GM18951 (cell line): Measurements from ENCODE around the gene DGKZ.

Experiments
- POLR2A ChIP-seq: IDR thresholded peaks from 4 replicates; pipeline ENCODE4 v1.6.1; 2011; ENCODE audit warnings: mild to moderate bottlenecking; ENCODE audit not compliant: insufficient read length, insufficient read depth; ENCODE audit errors: extremely low read depth
- in situ Hi-C: fragments of 300-500 bp; cut with MboI; formaldehyde crosslinking; loops from one replicate; pipeline ENCODE4 v1.12.0; 2022; ENCODE audit warnings: low sequenced_read_pairs, mixed read lengths, inconsistent platforms; ENCODE audit not compliant: unreplicated experiment

Gene DGKZ

GRCh38 chr11:46387456-46387855 lies 40.2 kb downstream of the DGKZ start:
- in situ Hi-C loops: no loop called here
- TF ChIP-seq POLR2A: no peak

GRCh38 chr11:46387919-46388618 lies 40.8 kb downstream of the DGKZ start:
- no peak for TF ChIP-seq POLR2A
- in situ Hi-C loops: no loop called here

- in situ Hi-C loops: no loop called here
These were observed 41.6 kb downstream of the DGKZ start for GRCh38 chr11:46388619-46389449.

DNA sequence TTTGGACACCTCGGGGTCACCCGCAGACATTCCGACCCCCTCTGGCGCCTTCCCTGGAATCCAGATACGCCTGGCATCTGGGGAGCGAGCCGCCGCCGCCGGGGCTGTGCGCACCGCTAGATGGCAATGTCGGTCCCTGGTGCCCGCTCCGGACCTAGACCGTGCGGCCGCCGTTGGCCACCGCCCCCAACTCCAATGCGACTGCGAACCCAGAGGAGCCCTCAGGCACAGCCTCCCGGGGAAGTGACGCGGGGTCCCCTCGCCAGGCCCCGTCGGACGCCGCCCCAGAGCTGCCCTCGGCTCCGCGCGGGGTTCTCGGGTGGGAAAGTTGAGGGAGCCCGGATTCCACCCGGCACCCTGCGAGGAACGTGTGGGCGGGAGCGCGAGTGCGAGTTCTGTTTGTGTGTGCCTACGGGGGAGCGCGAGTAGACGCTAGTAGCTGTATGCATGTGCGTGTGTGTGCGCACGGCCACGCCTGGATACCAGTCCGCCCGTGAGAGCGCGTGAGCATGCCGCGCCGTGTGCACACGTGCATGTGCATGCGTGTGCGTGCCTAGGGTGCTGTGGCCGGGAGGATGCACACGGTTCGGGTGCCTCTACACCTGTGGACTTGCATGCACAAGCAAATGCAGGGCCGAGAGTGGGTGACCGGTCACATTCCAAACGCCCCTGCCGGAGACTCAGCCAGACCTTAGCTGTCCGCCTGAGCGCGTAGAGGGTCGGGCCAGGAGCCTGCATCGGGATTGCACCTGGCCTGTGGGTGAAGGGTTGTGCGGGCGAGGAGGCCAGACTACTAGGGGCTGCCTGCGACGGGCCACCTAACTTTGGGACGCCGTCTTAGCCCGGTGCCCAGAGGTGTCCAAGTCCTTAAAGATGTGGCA lies 42.4 kb downstream of the DGKZ start:
- in situ Hi-C loops: no loop called here
- TF ChIP-seq POLR2A: no peak

More at GRCh38 chr11:46388619-46389449, 41.6 kb downstream of the DGKZ start:
- TF ChIP-seq POLR2A: no peak

DNA sequence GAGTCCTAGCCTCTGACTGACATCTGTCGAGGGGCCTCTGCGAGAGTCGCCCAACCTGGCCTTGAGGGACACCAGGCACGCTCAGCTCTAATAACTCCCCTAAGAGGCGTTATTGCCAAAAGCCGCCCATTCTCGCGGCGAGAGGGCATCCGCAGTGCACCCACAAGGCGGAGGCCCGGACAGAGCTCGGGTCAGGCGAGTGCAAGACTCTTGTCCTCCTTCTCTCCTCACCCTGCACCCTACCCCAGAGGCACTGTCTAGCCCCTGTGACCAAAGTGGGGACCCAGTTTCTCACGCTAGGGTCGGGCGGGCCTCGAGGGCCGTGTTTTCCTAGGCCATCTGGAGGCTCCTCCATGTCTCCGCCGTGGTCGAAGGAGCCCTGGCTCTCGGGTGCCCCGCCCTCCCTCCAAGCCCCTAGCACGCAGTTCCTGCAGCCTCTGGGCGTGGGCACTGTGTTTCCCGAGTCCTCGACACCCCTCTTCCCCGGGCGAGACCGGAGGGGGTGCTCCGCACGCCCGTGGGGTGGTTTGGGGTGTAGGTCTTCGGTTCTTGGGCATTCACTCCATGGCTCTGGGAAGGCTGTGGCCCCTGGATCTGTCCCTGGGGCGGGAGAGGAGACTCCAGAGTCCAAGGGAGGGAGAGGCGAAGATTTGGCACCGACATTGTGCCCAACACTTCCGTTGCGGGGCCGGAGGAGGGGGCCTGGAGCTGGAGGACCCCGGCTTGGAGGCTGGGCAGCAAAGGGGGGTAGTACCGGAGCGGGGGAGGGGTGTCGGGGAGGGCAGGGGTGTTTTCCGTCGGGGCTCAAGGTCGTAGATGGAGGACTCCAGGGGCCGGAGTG lies 43.3 kb downstream of the DGKZ start:
- no peak for TF ChIP-seq POLR2A
- in situ Hi-C loops: no loop called here

DNA sequence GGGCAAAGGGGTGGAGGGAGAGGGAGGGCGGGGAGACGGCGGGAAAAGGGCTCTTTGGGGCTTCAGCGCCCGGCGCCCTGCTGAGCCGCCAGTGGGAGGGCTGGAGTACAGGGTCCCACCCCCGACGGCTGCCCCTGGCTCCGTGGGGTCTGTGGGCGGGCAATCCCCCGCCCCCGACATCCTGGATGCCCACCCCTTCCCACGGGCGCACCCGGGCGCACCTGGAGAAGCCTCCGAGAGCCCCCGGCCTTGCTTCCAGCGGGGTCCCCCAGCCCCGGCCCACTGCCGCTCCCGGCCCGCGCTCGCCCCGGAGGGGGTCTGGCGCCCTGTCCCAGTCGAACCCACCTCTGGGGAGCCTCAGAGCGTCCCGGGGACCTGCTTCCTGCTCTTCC lies 43.9 kb downstream of the DGKZ start:
- no peak for TF ChIP-seq POLR2A
- in situ Hi-C loops: no loop called here

GRCh38 chr11:46391578-46392420 lies 44.5 kb downstream of the DGKZ start, which contains the start of gene CHRM4:
Gene CHRM4 (minus strand): TSS chr11:46391776. CDS start chr11:46386557, 5,219 bp downstream.
- TF ChIP-seq POLR2A: no peak
- in situ Hi-C loops: no loop called here

DNA sequence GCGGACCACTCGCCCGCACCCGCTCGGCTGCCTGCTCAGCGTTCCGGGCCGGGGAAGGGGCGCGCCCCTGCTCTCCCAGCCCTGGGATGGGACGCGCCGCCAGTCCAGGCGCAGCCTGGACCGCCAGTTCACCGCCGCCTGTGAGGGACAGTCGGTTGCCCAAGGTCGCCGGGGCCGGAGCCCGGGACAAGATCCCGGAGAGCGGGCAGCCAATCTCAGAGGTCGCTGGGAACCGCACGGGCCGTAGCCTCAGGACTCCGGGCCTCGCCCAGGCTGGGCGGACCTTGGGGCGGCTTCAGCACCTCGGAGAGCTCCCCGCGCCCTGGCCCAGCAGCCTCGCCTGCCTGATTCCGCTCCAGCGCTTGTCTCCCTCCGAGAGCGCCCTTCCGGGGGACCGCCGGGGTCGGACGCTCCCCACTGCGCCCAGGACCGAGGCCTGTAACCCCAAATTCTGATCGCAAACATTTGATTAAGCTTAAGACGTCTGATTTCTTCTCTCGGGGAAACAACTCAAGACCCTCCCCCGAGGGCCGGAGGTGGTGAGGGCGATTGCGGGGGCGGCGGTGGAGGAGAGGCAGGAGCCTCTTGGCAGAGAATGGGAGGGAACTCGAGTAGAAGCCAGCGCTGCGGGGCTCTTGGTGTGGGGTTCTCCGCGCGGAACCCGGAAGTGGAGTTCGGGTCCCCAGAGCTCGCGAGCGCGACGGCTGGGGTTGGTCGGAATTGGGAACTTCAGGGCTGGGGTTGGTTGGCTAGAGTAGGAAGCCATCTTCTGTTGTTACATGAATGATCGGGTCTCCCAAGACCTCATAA lies 45.4 kb downstream of the DGKZ start:
- no peak for TF ChIP-seq POLR2A
- in situ Hi-C loops: no loop called here

- in situ Hi-C loops: no loop called here
- TF ChIP-seq POLR2A: no peak
These were observed 46.0 kb downstream of the DGKZ start for GRCh38 chr11:46393231-46393616.

GRCh38 chr11:46393759-46394158 lies 46.5 kb downstream of the DGKZ start:
- no peak for TF ChIP-seq POLR2A
- in situ Hi-C loops: no loop called here

DNA sequence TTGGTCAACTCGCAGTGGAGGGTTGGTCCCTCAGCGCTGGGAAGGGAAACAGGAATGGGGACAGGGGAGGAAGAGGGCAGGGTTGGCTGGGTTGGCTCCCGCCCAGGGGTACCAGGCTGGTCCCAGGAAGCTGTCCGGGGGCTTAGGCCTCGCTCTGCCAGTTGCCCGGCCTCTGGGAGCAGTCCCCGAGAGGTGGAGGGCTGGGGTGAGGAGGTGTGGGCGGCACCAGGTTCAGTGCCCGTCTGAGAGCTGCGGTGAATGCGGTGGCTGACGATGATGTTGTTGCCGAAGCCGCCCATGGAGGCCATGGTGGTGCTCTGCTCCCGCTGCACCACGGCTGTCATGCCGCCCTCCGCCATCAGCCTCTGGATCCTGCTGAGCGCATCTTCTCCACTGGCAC lies 50.3 kb downstream of the DGKZ start:
- TF ChIP-seq POLR2A: no peak
- in situ Hi-C loops: no loop called here
